ENCODE results near the gene WDR82. TPM values are rescaled to one million over a fixed set of nuclear protein-coding genes. Genes with fewer than 3 reads are reported as not detected.

The WDR82 gene
- total and polyA plus RNA-seq, 2 experiments from 2014 or later: 24.8 to 52.1 TPM

- no peak for DNase-seq (ENCODE audit: low spot score)
- Histone ChIP-seq H3K4me3 (no peak overlapping the region), H3K9me3 (ENCODE audit: low read depth) (no peaks in the 10 kb centered on the region), H3K36me3 (replicated peaks; ENCODE audit: insufficient read depth, low read depth) (no peaks in the 10 kb centered on the region), H3K27ac (no peak overlapping the region), H3K9me2 (replicated peaks; ENCODE audit: insufficient read depth) (no peaks in the 10 kb centered on the region), H3K79me2 (no peaks in the 10 kb centered on the region), H3K4me1 (ENCODE audit: insufficient read depth) (no peaks in the 10 kb centered on the region), H3K4me2 (no peak overlapping the region), H3K27me3 (no peaks in the 10 kb centered on the region), H4K20me1 (ENCODE audit: insufficient read depth, poor library complexity, severe bottlenecking) (no peaks in the 10 kb centered on the region), H2AFZ (no peak overlapping the region)
- 79% methylated on average over 7 of the region's 9 CpGs for WGBS (ENCODE audit: low lambda C conversion rate, missing lambda C conversion rate)
- TF ChIP-seq EZH2 (IDR thresholded peaks at IDR 0.05; ENCODE audit: borderline replicate concordance) (no peak), CTCF (IDR thresholded peaks at IDR 0.05; ENCODE audit: poor library complexity) (no peak), EZH2phosphoT487 (IDR thresholded peaks at IDR 0.05; ENCODE audit: low read depth, severe bottlenecking, unreplicated experiment) (no peak)
Measured at GRCh38 chr3:52311576-52312119, 33.2 kb upstream of the WDR82 start.

DNA sequence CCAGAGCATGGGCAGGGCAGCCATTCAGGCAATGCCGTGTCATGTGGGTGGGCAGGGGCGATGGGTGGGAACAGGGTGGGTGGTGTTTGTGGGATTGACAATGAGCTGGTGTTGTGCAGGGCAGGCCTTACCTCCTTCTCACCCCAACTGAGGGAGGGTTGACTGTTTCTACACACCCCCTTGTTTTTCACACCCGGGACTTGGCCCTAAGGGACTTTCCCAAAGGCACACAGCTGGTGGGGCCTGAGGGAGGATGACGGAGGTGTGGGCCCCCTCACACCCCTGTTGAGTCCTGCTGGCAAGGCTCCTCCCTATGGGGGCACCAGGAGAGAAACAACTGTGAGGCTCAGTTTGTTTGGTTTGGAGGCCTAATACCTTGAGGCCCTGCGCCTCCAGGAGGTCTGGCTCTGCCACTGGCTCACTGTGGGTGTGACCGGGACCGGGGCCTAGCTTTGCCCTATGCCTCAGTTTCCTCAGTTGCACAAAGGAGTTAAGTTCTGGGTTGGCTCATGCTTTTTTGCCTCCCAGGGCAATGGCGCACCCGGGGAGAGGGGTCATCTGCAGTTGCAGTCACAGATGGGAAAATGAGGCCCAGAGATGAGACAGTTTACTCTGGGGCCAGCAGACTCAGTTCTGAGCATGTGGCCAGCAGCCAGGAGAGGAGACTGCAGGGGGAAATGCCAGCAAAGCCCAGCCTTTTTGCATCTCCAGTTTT, 32.6 kb upstream of the WDR82 start:
- H4K20me1 ChIP-seq (ENCODE audit: insufficient read depth, poor library complexity, severe bottlenecking): no peaks in the 10 kb centered on the region
- no peak overlapping the region for H3K4me3 ChIP-seq
- 83% methylated on average over 9 of the region's 9 CpGs for WGBS (ENCODE audit: low lambda C conversion rate, missing lambda C conversion rate)
- no peak for DNase-seq (ENCODE audit: low spot score)
- no peaks in the 10 kb centered on the region for H3K36me3 ChIP-seq (replicated peaks; ENCODE audit: insufficient read depth, low read depth)
- no peaks in the 10 kb centered on the region for H3K79me2 ChIP-seq
- no peaks in the 10 kb centered on the region for H3K27me3 ChIP-seq
- H3K4me2 ChIP-seq: no peak overlapping the region
- no peak for TF ChIP-seq EZH2 (IDR thresholded peaks at IDR 0.05; ENCODE audit: borderline replicate concordance)
- no peak for TF ChIP-seq CTCF (IDR thresholded peaks at IDR 0.05; ENCODE audit: poor library complexity)
- TF ChIP-seq EZH2phosphoT487 (IDR thresholded peaks at IDR 0.05; ENCODE audit: low read depth, severe bottlenecking, unreplicated experiment): no peak
- H3K4me1 ChIP-seq (ENCODE audit: insufficient read depth): no peaks in the 10 kb centered on the region
- no peak overlapping the region for H3K27ac ChIP-seq
- H3K9me2 ChIP-seq (replicated peaks; ENCODE audit: insufficient read depth): no peaks in the 10 kb centered on the region
- H3K9me3 ChIP-seq (ENCODE audit: low read depth): no peaks in the 10 kb centered on the region
- H2AFZ ChIP-seq: no peak overlapping the region

DNA sequence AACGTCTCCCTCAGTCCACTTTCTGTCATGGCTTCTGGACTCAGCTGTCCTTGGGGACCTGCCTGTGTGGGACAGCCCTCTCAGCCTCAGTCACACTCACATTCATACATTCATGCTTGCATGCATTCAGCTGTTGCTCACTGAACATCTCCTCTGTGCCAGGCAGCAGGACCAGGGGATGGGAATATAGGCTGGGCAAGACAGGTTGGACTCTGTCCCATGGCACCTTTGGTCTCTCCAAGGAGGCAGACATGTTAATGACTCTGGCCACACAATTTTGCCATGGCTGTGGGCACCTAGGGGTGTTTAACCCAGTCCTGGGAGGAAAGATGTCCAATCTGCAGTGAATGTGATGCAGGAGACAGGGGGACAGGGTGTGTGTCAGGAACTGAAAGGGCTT, 29.9 kb upstream of the WDR82 start:
- no peak overlapping the region for H3K27ac ChIP-seq
- no peak for DNase-seq (ENCODE audit: low spot score)
- TF ChIP-seq CTCF (IDR thresholded peaks at IDR 0.05; ENCODE audit: poor library complexity) (no peak), EZH2 (IDR thresholded peaks at IDR 0.05; ENCODE audit: borderline replicate concordance) (no peak), EZH2phosphoT487 (IDR thresholded peaks at IDR 0.05; ENCODE audit: low read depth, severe bottlenecking, unreplicated experiment) (no peak)

More for the DNA sequence above, 29.9 kb upstream of the WDR82 start:
- no peak overlapping the region for H3K4me2 ChIP-seq
- H3K79me2 ChIP-seq: no peaks in the 10 kb centered on the region
- no peaks in the 10 kb centered on the region for H3K9me2 ChIP-seq (replicated peaks; ENCODE audit: insufficient read depth)
- H3K27me3 ChIP-seq: no peaks in the 10 kb centered on the region
- H4K20me1 ChIP-seq (ENCODE audit: insufficient read depth, poor library complexity, severe bottlenecking): no peaks in the 10 kb centered on the region
- no peak overlapping the region for H2AFZ ChIP-seq
- no peak overlapping the region for H3K4me3 ChIP-seq
- H3K4me1 ChIP-seq (ENCODE audit: insufficient read depth): no peaks in the 10 kb centered on the region
- no peaks in the 10 kb centered on the region for H3K9me3 ChIP-seq (ENCODE audit: low read depth)
- H3K36me3 ChIP-seq (replicated peaks; ENCODE audit: insufficient read depth, low read depth): no peaks in the 10 kb centered on the region
- WGBS (ENCODE audit: low lambda C conversion rate, missing lambda C conversion rate): 92% methylated on average over 1 of the region's 1 CpG
